HL-60 (cell line): ENCODE data around the gene TMEM135.

Experiments used
- CTCF ChIP-seq: IDR thresholded peaks from one replicate; pipeline ENCODE4 v1.5.1; 2011; ENCODE audit warnings: low read length, control low read depth, inconsistent platforms; ENCODE audit not compliant: insufficient read depth
- POLR2AphosphoS5 ChIP-seq: IDR thresholded peaks from 2 replicates; pipeline ENCODE4 v1.6.1; 2012; ENCODE audit warnings: low read depth

GRCh38 chr11:87235366-87235765 lies 197.6 kb downstream of the TMEM135 start:
- TF ChIP-seq CTCF, result no peak
- TF ChIP-seq POLR2AphosphoS5, result no peak
